ENCODE measurements around the gene CRIP3. TPM values are rescaled to one million over a fixed set of nuclear protein-coding genes. Genes with fewer than 3 reads are reported as not detected.

The CRIP3 gene
- total RNA-seq, 2 experiments from 2014 or later: 2.2 to 2.4 TPM

GRCh38 chr6:43274916-43275597 is 33.6 kb downstream of the CRIP3 start:
- DNase-seq: peak; percentile 53
- Mint-ChIP-seq H3K9me3 (no peaks in the 10 kb centered on the region), H3K4me1 (ENCODE audit: low read depth) (peaks cover 10% of the 10 kb centered on the region), H3K4me3 (peak overlapping the region; percentile 64), H3K27ac (no peak overlapping the region), H3K36me3 (ENCODE audit: low read depth) (no peaks in the 10 kb centered on the region), H3K27me3 (peaks cover 34% of the 10 kb centered on the region)
- ChIA-PET POLR2A (no interaction called here), CTCF (no interaction called here)
- intact Hi-C loops (cut with micrococcal nuclease): no loop called here
- TF ChIP-seq, protein P1, sequence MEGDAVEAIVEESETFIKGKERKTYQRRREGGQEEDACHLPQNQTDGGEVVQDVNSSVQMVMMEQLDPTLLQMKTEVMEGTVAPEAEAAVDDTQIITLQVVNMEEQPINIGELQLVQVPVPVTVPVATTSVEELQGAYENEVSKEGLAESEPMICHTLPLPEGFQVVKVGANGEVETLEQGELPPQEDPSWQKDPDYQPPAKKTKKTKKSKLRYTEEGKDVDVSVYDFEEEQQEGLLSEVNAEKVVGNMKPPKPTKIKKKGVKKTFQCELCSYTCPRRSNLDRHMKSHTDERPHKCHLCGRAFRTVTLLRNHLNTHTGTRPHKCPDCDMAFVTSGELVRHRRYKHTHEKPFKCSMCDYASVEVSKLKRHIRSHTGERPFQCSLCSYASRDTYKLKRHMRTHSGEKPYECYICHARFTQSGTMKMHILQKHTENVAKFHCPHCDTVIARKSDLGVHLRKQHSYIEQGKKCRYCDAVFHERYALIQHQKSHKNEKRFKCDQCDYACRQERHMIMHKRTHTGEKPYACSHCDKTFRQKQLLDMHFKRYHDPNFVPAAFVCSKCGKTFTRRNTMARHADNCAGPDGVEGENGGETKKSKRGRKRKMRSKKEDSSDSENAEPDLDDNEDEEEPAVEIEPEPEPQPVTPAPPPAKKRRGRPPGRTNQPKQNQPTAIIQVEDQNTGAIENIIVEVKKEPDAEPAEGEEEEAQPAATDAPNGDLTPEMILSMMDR (IDR thresholded peaks at IDR 0.05): no peak
- peak; percentile 40 for ATAC-seq

DNA sequence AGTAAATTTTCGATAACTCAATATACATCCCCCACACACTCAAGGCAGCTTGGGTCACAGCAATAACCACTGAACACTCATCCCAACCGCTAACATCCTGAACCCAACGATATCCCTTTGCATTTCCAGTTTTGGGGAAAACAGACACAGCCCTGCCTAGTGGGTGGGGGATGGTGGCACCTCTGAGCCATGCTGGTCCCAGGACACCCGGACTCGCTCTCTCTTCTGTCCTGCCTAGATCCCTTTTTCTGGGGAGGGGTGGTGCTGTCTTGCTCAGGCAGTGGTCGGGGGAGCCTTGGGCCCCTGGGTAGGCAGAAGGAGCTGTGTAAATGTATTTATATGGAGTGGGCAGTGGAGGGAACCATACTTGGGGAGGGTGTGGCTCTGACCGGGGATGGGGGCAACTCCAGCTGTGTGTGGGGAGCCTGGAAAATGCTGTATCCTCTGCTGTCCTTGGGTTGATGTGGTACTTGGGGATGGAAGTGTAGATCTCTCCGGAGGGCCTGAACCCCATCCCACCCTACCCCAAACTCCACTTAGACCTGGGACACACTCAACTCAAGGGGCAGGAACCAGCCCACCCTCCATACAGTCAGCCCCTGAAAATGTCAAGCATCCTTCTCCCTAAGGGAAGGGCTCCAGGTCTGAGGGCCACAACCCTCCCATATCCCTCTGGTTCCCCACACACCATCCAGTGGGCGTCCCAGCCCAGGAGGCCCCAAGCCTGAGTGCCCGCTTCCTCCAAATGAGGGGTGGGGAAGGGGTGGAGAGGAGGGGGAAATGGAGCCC is 34.3 kb downstream of the CRIP3 start:
- Mint-ChIP-seq H3K36me3 (ENCODE audit: low read depth) (no peaks in the 10 kb centered on the region), H3K4me1 (ENCODE audit: low read depth) (peaks cover 13% of the 10 kb centered on the region), H3K27me3 (peaks cover 35% of the 10 kb centered on the region), H3K9me3 (no peaks in the 10 kb centered on the region), H3K27ac (no peak overlapping the region), H3K4me3 (peak overlapping the region; percentile 52)
- POLR2A ChIA-PET: no interaction called here
- DNase-seq: no peak
- TF ChIP-seq, protein P1 (IDR thresholded peaks at IDR 0.05): no peak
- intact Hi-C loops (cut with micrococcal nuclease): no loop called here
- ATAC-seq: no peak
- CTCF ChIA-PET: no interaction called here

GRCh38 chr6:43273707-43274106 is 34.9 kb downstream of the CRIP3 start:
- TF ChIP-seq, protein P1 (IDR thresholded peaks at IDR 0.05): no peak
- CTCF ChIA-PET: no interaction called here
- POLR2A ChIA-PET: no interaction called here
- H3K4me1 Mint-ChIP-seq (ENCODE audit: low read depth): peaks cover 18% of the 10 kb centered on the region
- ATAC-seq (no peak), DNase-seq (no peak)
- peaks cover 35% of the 10 kb centered on the region for H3K27me3 Mint-ChIP-seq
- no peaks in the 10 kb centered on the region for H3K9me3 Mint-ChIP-seq
- no peaks in the 10 kb centered on the region for H3K36me3 Mint-ChIP-seq (ENCODE audit: low read depth)
- intact Hi-C loops (cut with micrococcal nuclease): no loop called here
- H3K4me3 Mint-ChIP-seq: no peak overlapping the region
- H3K27ac Mint-ChIP-seq: no peak overlapping the region

DNA sequence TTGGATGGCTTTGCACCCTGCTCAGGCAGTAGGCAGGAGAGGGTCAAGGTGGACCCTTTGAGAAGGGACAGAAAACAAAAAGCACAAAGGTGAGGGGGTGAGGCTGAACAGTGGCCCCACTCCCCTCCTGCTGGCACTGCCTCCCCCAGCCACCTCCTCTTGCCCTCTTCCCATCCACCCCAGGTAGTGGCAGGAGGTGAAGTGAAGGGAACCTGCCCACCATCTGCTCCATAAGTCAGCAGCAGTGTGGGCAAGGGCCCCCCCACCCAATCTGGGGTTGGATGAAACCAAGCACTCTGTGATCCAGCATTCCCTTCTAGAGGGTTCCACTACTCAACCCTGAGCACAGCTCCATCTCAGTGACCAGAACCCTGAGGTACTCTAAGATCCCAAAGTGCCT is 36.7 kb downstream of the CRIP3 start:
- Mint-ChIP-seq H3K4me3 (no peak overlapping the region), H3K36me3 (ENCODE audit: low read depth) (no peaks in the 10 kb centered on the region), H3K9me3 (no peaks in the 10 kb centered on the region), H3K27ac (no peak overlapping the region), H3K4me1 (ENCODE audit: low read depth) (peaks cover 19% of the 10 kb centered on the region), H3K27me3 (peaks cover 30% of the 10 kb centered on the region)
- intact Hi-C loops (cut with micrococcal nuclease): no loop called here
- TF ChIP-seq, protein P1 (IDR thresholded peaks at IDR 0.05): no peak
- CTCF ChIA-PET: interaction anchor here (1.1 to 1.5 kb wide), 2 partner anchors 8 to 36 kb away, joined by 3 to 6 read pairs; partner anchors contain the start of gene CRIP3
- POLR2A ChIA-PET: interaction anchor here (1.3 kb wide), 1 partner anchor 25 kb away, joined by 3 read pairs; no protein-coding TSS in a partner anchor
- no peak for ATAC-seq
- DNase-seq: no peak
